ENCODE results near the gene PPP2R2C. TPM values are rescaled to one million over a fixed set of nuclear protein-coding genes. Genes with fewer than 3 reads are reported as not detected.

The PPP2R2C gene
- total and polyA plus RNA-seq, 2 of the 4 experiments (the other 2 are of a cell fraction) = 0.03 TPM; not detected in 1

DNA sequence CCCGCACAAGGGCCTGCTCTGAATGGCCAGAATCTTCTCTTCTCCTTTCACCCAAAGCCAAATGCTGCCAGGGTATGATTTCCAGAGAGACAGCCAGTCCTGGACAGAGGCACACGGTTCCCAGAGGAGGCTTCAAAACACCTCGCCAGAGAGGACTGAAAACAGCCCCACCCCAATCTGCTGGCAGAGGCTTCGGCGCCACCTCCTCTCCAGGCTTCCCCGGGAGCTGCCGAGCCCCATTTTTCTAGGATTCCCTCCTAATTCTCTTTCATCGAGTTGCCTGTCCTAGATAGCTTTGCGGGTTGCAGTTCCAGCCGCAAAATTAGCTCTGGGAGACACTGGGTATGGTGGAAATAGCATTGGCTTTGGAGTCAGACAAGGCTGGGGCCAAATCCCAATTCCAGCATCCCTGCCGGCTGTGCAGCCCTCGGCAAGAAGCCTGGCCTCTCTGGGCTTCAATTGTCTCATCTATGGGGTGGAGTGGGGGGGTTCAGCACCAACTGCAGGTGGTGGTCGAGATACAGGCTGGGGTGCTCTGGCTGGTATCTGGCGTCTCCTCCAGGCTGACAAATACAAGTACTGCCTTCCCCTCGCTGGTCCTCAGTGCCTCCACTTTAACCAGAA, 22.6 kb downstream of the PPP2R2C start:
- Histone ChIP-seq H3K9me3 (ENCODE audit: control insufficient read depth, insufficient read depth, low read length) (no peaks in the 10 kb centered on the region), H3K9ac (ENCODE audit: low read depth, low read length) (no peak overlapping the region), H4K20me1 (ENCODE audit: insufficient read depth, low read length) (no peaks in the 10 kb centered on the region; the same call in 1 of the 2 replicates), H3K23ac (ENCODE audit: low read depth, low read length) (no peak overlapping the region), H3K56ac (ENCODE audit: extremely low read depth, insufficient read depth, low read length) (no peak overlapping the region), H4K8ac (ENCODE audit: low read depth in 2 of 2, low read length in 2 of 2) (no peak overlapping the region), H3K18ac (ENCODE audit: low read depth, low read length) (no peak overlapping the region), H2BK20ac (ENCODE audit: low read depth, low read length) (no peak overlapping the region), H3K4ac (ENCODE audit: low read depth, low read length) (no peak overlapping the region), H3K4me3 (ENCODE audit: insufficient read depth, low read depth, low read length) (no peak overlapping the region), H2AK5ac (ENCODE audit: low read depth, low read length) (no peak overlapping the region), H3K4me1 (ENCODE audit: control insufficient read depth, insufficient read depth, low read length) (no peaks in the 10 kb centered on the region), H3K4me2 (ENCODE audit: low read depth, low read length) (no peak overlapping the region), H2BK120ac (ENCODE audit: low read depth, low read length) (no peak overlapping the region), H3K36me3 (ENCODE audit: control insufficient read depth, insufficient read depth, low read length) (no peaks in the 10 kb centered on the region), H3K14ac (replicated peaks; ENCODE audit: low read depth, low read length) (no peak overlapping the region), H3K27ac (ENCODE audit: insufficient read depth, low read length) (no peak overlapping the region), H3K79me1 (ENCODE audit: low read depth in 1 of 2, low read length in 2 of 2) (no peaks in the 10 kb centered on the region), H2AK9ac (replicated peaks; ENCODE audit: low read depth, low read length, poor library complexity) (no peak overlapping the region), H3K27me3 (ENCODE audit: control insufficient read depth, insufficient read depth, low read length) (peaks cover 20% of the 10 kb centered on the region; the same call in 1 of the 2 replicates), H4K5ac (ENCODE audit: low read depth, low read length) (no peak overlapping the region), H2BK5ac (ENCODE audit: low read depth, low read length, poor library complexity, severe bottlenecking) (no peak overlapping the region), H2BK15ac (ENCODE audit: low read depth, low read length) (no peak overlapping the region), H4K91ac (ENCODE audit: insufficient read depth, low read depth, low read length) (no peak overlapping the region), H2AFZ (replicated peaks; ENCODE audit: low read length, poor library complexity) (no peak overlapping the region), H3K9me1 (ENCODE audit: insufficient read depth, low read length) (no peaks in the 10 kb centered on the region)
- no TSS peak for BruUV-seq (replicated peaks)
- no peak for TF ChIP-seq SMC3 (IDR thresholded peaks at IDR 0.05; ENCODE audit: low read depth, low read length)
- TF ChIP-seq CEBPB (IDR thresholded peaks at IDR 0.05; ENCODE audit: low read depth, low read length) = no peak
- TF ChIP-seq MAFK (IDR thresholded peaks at IDR 0.05; ENCODE audit: low read depth, low read length) = no peak
- in situ Hi-C loops (cut with MboI; ENCODE audit: low sequenced_read_pairs) = loop anchor here (25.0 kb wide), 1 partner anchor 413 kb away; no protein-coding TSS in a partner anchor
- ATAC-seq (ENCODE audit: low read depth) (no peak), DNase-seq (no peak)
- WGBS, 2 experiments (ENCODE audit: extremely low coverage in 2 of 2, insufficient read length in 1 of 2) = no CpG with 5 or more reads among the region's 15 CpGs
- intact Hi-C loops (cut with micrococcal nuclease) = no loop called here
- ChIA-PET CTCF (no interaction called here), POLR2A (ENCODE audit: unreplicated experiment) (interaction anchor here (0.5 kb wide), 1 partner anchor 85 kb away, joined by 4 read pairs; no protein-coding TSS in a partner anchor)
- dilution Hi-C loops (cut with HindIII; ENCODE audit: low sequenced_read_pairs, unreplicated experiment) = no loop called here

Measured in IMR-90 (cell line).